ENCODE results near the gene HK3. TPM values are rescaled to one million over a fixed set of nuclear protein-coding genes. Genes with fewer than 3 reads are reported as not detected.

Gene HK3
- total RNA-seq, 1 donor from 2014 or later, result 0.51 TPM

GRCh38 chr5:176865964-176866363, 33.2 kb downstream of the HK3 start:
- TF ChIP-seq CTCF (IDR thresholded peaks at IDR 0.05; ENCODE audit: unreplicated experiment), result no peak
- H3K4me3 Mint-ChIP-seq (ENCODE audit: unreplicated experiment), result no peak overlapping the region
- peaks cover 13% of the 10 kb centered on the region for H3K27me3 Mint-ChIP-seq (ENCODE audit: unreplicated experiment)
- H3K36me3 Mint-ChIP-seq (ENCODE audit: low read depth, unreplicated experiment), result no peaks in the 10 kb centered on the region
- no peaks in the 10 kb centered on the region for H3K9me3 Mint-ChIP-seq (ENCODE audit: unreplicated experiment)
- peaks cover 3% of the 10 kb centered on the region for H3K4me1 Mint-ChIP-seq (ENCODE audit: unreplicated experiment)
- no peak for DNase-seq (ENCODE audit: low spot score)
- no peak overlapping the region for H3K27ac Mint-ChIP-seq (ENCODE audit: unreplicated experiment)

- TF ChIP-seq CTCF (IDR thresholded peaks at IDR 0.05; ENCODE audit: unreplicated experiment), result no peak
- H3K4me3 Mint-ChIP-seq (ENCODE audit: unreplicated experiment), result no peak overlapping the region
- H3K9me3 Mint-ChIP-seq (ENCODE audit: unreplicated experiment), result no peaks in the 10 kb centered on the region
- H3K27ac Mint-ChIP-seq (ENCODE audit: unreplicated experiment), result no peak overlapping the region
- no peak for DNase-seq (ENCODE audit: low spot score)
- peaks cover 3% of the 10 kb centered on the region for H3K4me1 Mint-ChIP-seq (ENCODE audit: unreplicated experiment)
- H3K27me3 Mint-ChIP-seq (ENCODE audit: unreplicated experiment), result peaks cover 13% of the 10 kb centered on the region
- H3K36me3 Mint-ChIP-seq (ENCODE audit: low read depth, unreplicated experiment), result no peaks in the 10 kb centered on the region
Observed at GRCh38 chr5:176864755-176865154, 34.4 kb downstream of the HK3 start.

GRCh38 chr5:176863765-176864098, 35.4 kb downstream of the HK3 start:
- H3K4me3 Mint-ChIP-seq (ENCODE audit: unreplicated experiment), result no peak overlapping the region
- H3K9me3 Mint-ChIP-seq (ENCODE audit: unreplicated experiment), result no peaks in the 10 kb centered on the region
- TF ChIP-seq CTCF (IDR thresholded peaks at IDR 0.05; ENCODE audit: unreplicated experiment), result no peak
- H3K27me3 Mint-ChIP-seq (ENCODE audit: unreplicated experiment), result peaks cover 11% of the 10 kb centered on the region
- no peak for DNase-seq (ENCODE audit: low spot score)
- H3K27ac Mint-ChIP-seq (ENCODE audit: unreplicated experiment), result no peak overlapping the region
- no peaks in the 10 kb centered on the region for H3K36me3 Mint-ChIP-seq (ENCODE audit: low read depth, unreplicated experiment)
- H3K4me1 Mint-ChIP-seq (ENCODE audit: unreplicated experiment), result peaks cover 3% of the 10 kb centered on the region

- Mint-ChIP-seq H3K36me3 (ENCODE audit: low read depth, unreplicated experiment) (no peaks in the 10 kb centered on the region), H3K4me3 (ENCODE audit: unreplicated experiment) (no peak overlapping the region), H3K27ac (ENCODE audit: unreplicated experiment) (no peak overlapping the region), H3K4me1 (ENCODE audit: unreplicated experiment) (peaks cover 3% of the 10 kb centered on the region), H3K27me3 (ENCODE audit: unreplicated experiment) (peaks cover 11% of the 10 kb centered on the region), H3K9me3 (ENCODE audit: unreplicated experiment) (no peaks in the 10 kb centered on the region)
- TF ChIP-seq CTCF (IDR thresholded peaks at IDR 0.05; ENCODE audit: unreplicated experiment), result no peak
- DNase-seq (ENCODE audit: low spot score), result no peak
Observed at GRCh38 chr5:176863041-176863764, 35.9 kb downstream of the HK3 start.

GRCh38 chr5:176862330-176862995, 36.7 kb downstream of the HK3 start:
- Mint-ChIP-seq H3K27ac (ENCODE audit: unreplicated experiment) (no peak overlapping the region), H3K36me3 (ENCODE audit: low read depth, unreplicated experiment) (no peaks in the 10 kb centered on the region), H3K4me3 (ENCODE audit: unreplicated experiment) (no peak overlapping the region), H3K4me1 (ENCODE audit: unreplicated experiment) (peaks cover 2% of the 10 kb centered on the region), H3K9me3 (ENCODE audit: unreplicated experiment) (no peaks in the 10 kb centered on the region), H3K27me3 (ENCODE audit: unreplicated experiment) (peaks cover 6% of the 10 kb centered on the region)
- DNase-seq (ENCODE audit: low spot score), result no peak
- TF ChIP-seq CTCF (IDR thresholded peaks at IDR 0.05; ENCODE audit: unreplicated experiment), result no peak

Measured in endothelial cell (in vitro differentiated cells).